Ishikawa (cell line): Measurements from ENCODE around the gene THOC5.

Source experiments
- EP300 ChIP-seq: IDR thresholded peaks from 2 replicates; pipeline ENCODE4 v1.6.1; 2012; ENCODE audit warnings: borderline replicate concordance
- YY1 ChIP-seq: IDR thresholded peaks from 2 replicates; pipeline ENCODE4 v1.6.1; 2012; ENCODE audit warnings: low read depth
- TF ChIP-seq, protein P1 (sequence below): IDR thresholded peaks from 2 replicates; pipeline ENCODE4 v1.6.1; 2012
- TF ChIP-seq, protein P2 (sequence below): IDR thresholded peaks from 2 replicates; pipeline ENCODE4 v1.6.1; 2012

DNA sequence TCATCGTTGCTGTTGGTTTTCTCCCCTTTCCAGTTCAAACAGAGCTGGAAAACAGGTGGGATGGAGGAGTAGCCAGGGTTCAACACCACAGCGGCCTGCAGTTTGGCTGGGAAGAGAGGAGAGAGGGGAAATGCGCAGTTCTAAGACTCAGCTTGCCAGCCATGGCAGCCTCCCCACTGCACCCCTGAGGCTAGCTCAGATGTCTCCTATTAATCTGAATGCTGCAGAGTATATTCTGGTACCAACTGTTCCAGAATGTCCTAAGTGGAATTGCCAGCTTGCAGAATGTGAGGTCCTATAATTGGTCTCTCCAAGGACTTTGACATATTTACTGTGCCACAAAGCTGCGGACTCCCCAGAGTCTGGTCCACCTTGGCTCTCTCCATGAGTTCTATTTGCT, 41.5 kb downstream of the THOC5 start:
- TF ChIP-seq EP300 (no peak), YY1 (no peak)
- TF ChIP-seq, protein P1, sequence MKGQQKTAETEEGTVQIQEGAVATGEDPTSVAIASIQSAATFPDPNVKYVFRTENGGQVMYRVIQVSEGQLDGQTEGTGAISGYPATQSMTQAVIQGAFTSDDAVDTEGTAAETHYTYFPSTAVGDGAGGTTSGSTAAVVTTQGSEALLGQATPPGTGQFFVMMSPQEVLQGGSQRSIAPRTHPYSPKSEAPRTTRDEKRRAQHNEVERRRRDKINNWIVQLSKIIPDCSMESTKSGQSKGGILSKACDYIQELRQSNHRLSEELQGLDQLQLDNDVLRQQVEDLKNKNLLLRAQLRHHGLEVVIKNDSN, result no peak
- TF ChIP-seq, protein P2, sequence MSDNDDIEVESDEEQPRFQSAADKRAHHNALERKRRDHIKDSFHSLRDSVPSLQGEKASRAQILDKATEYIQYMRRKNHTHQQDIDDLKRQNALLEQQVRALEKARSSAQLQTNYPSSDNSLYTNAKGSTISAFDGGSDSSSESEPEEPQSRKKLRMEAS, result no peak
